WTC11 (cell line): ENCODE data around the gene LENG8. TPM values are rescaled to one million over a fixed set of nuclear protein-coding genes. Genes with fewer than 3 reads are reported as not detected.
A peak's percentile ranks its signal among the peaks of the same experiment; 100 is the strongest.

Experiments used
- ATAC-seq: fragments of 200-7000 bp; cut with Tn5 transposase; 2 replicates; pipeline ENCODE4 v1.10.0; 2021; ENCODE audit warnings: mild to moderate bottlenecking, moderate library complexity
- CTCF ChIA-PET: fragments of 300-600 bp; sonication (Branson Sonifier 250); formaldehyde crosslinking; loops from one replicate; lab custom pipeline; 2021; ENCODE audit warnings: antibody characterized with exemption; lab: Charles Lee
- POLR2A ChIA-PET: fragments of 350-600 bp; sonication (Branson Sonifier 250); formaldehyde crosslinking; loops from one replicate; lab custom pipeline; 2021; ENCODE audit warnings: antibody characterized with exemption; lab: Charles Lee
- DNase-seq: peaks from one replicate; pipeline ENCODE4 v3.0.0; 2021; ENCODE audit warnings: low spot score
- H3K27ac Mint-ChIP-seq: 2 replicates; pipeline ENCODE4 v1.8.0; 2021; ENCODE audit warnings: mixed read lengths
- H3K27me3 Mint-ChIP-seq: 2 replicates; pipeline ENCODE4 v1.8.0; 2021; ENCODE audit warnings: low read depth, mild to moderate bottlenecking, moderate library complexity, mixed read lengths
- H3K36me3 Mint-ChIP-seq: 2 replicates; pipeline ENCODE4 v1.8.0; 2021; ENCODE audit warnings: mixed read lengths
- H3K4me1 Mint-ChIP-seq: 2 replicates; pipeline ENCODE4 v1.8.0; 2022; ENCODE audit warnings: mixed read lengths
- H3K4me3 Mint-ChIP-seq: 2 replicates; pipeline ENCODE4 v1.8.0; 2021; ENCODE audit warnings: mild to moderate bottlenecking, moderate library complexity, mixed read lengths
- H3K9me3 Mint-ChIP-seq: 2 replicates; pipeline ENCODE4 v1.8.0; 2021; ENCODE audit warnings: mixed read lengths
- CDX4 ChIP-seq: fragments of 250-450 bp; sonication (Bioruptor Pico); IDR thresholded peaks from 2 replicates; pipeline ENCODE4 v1.9.0; 2021; ENCODE audit warnings: moderate library complexity, mild to moderate bottlenecking, inconsistent platforms, borderline replicate concordance
- CREM ChIP-seq: sonication (generic); formaldehyde crosslinking; IDR thresholded peaks from 2 replicates; pipeline ENCODE4 v1.8.1; 2022; ENCODE audit warnings: mild to moderate bottlenecking, missing genetic modification reagents, moderate library complexity
- CTCF ChIP-seq: fragments of 200-600 bp; IDR thresholded peaks from 2 replicates; pipeline ENCODE4 v1.8.0; 2022; ENCODE audit warnings: antibody characterized with exemption
- ELF4 ChIP-seq: sonication (generic); formaldehyde crosslinking; IDR thresholded peaks from 2 replicates; pipeline ENCODE4 v1.8.1; 2022; ENCODE audit warnings: low read depth, mild to moderate bottlenecking, moderate library complexity, missing genetic modification reagents
- FOXK1 ChIP-seq: sonication (generic); formaldehyde crosslinking; IDR thresholded peaks from 2 replicates; pipeline ENCODE4 v1.8.0; 2022; ENCODE audit warnings: mild to moderate bottlenecking, moderate library complexity, missing genetic modification reagents
- FOXP1 ChIP-seq: sonication (generic); formaldehyde crosslinking; IDR thresholded peaks from 2 replicates; pipeline ENCODE4 v1.8.0; 2022; ENCODE audit warnings: missing genetic modification reagents, mild to moderate bottlenecking, moderate library complexity, borderline replicate concordance
- HMGA2 ChIP-seq: fragments of 250-450 bp; sonication (Bioruptor Pico); IDR thresholded peaks from 2 replicates; pipeline ENCODE4 v1.4.0; 2021; ENCODE audit warnings: mild to moderate bottlenecking, moderate library complexity
- NR1H2 ChIP-seq: sonication (generic); formaldehyde crosslinking; IDR thresholded peaks from 2 replicates; pipeline ENCODE4 v1.9.0; 2021; ENCODE audit warnings: mild to moderate bottlenecking, moderate library complexity, missing genetic modification reagents
- RORB ChIP-seq: fragments of 250-450 bp; sonication (Bioruptor Pico); IDR thresholded peaks from 2 replicates; pipeline ENCODE4 v1.9.0; 2021; ENCODE audit warnings: mild to moderate bottlenecking
- SMAD3 ChIP-seq: sonication (generic); formaldehyde crosslinking; IDR thresholded peaks from 2 replicates; pipeline ENCODE4 v1.8.0; 2022; ENCODE audit warnings: missing genetic modification reagents, mild to moderate bottlenecking, borderline replicate concordance
- SOX15 ChIP-seq: fragments of 250-450 bp; sonication (Bioruptor Pico); IDR thresholded peaks from 2 replicates; pipeline ENCODE4 v1.9.0; 2021; ENCODE audit warnings: mild to moderate bottlenecking
- SP1 ChIP-seq: sonication (generic); formaldehyde crosslinking; conservative IDR thresholded peaks from 2 replicates; pipeline ENCODE4 v1.8.1; 2022; ENCODE audit warnings: missing genetic modification reagents
- STAT6 ChIP-seq: sonication (generic); formaldehyde crosslinking; conservative IDR thresholded peaks from 2 replicates; pipeline ENCODE4 v1.8.1; 2023; ENCODE audit warnings: mild to moderate bottlenecking, low read depth, missing genetic modification reagents, moderate library complexity
- TCF7 ChIP-seq: sonication (generic); formaldehyde crosslinking; IDR thresholded peaks from 2 replicates; pipeline ENCODE4 v1.8.0; 2022; ENCODE audit warnings: mild to moderate bottlenecking, low read depth, missing genetic modification reagents, moderate library complexity
- ZBTB43 ChIP-seq: sonication (generic); formaldehyde crosslinking; IDR thresholded peaks from 2 replicates; pipeline ENCODE4 v1.8.1; 2023; ENCODE audit warnings: mild to moderate bottlenecking, missing genetic modification reagents
- ZNF138 ChIP-seq: sonication (generic); formaldehyde crosslinking; conservative IDR thresholded peaks from 2 replicates; pipeline ENCODE4 v1.8.1; 2022; ENCODE audit warnings: mild to moderate bottlenecking, moderate library complexity, missing genetic modification reagents
- ZNF219 ChIP-seq: sonication (generic); formaldehyde crosslinking; IDR thresholded peaks from 2 replicates; pipeline ENCODE4 v1.8.0; 2023; ENCODE audit warnings: missing genetic modification reagents, mild to moderate bottlenecking, borderline replicate concordance
- ZNF317 ChIP-seq: sonication (generic); formaldehyde crosslinking; IDR thresholded peaks from 2 replicates; pipeline ENCODE4 v1.8.1; 2023; ENCODE audit warnings: low read depth, mild to moderate bottlenecking, moderate library complexity, missing genetic modification reagents, borderline replicate concordance
- total RNA-seq: library from RNA; stranded (reverse); gene quantifications from 3 replicates; pipeline ENCODE4 v1.2.3, GENCODE V29; 2021
- TF ChIP-seq, protein P1 (sequence below): sonication (generic); formaldehyde crosslinking; IDR thresholded peaks from 2 replicates; pipeline ENCODE4 v1.8.0; 2022; ENCODE audit warnings: mild to moderate bottlenecking, missing genetic modification reagents
- TF ChIP-seq, protein P2 (sequence below): fragments of 250-450 bp; sonication (Bioruptor Pico); conservative IDR thresholded peaks from 2 replicates; pipeline ENCODE4 v1.9.0; 2021; ENCODE audit warnings: mild to moderate bottlenecking

LENG8 gene
- total RNA-seq, 1 experiment from 2014 or later, result 175 TPM

DNA sequence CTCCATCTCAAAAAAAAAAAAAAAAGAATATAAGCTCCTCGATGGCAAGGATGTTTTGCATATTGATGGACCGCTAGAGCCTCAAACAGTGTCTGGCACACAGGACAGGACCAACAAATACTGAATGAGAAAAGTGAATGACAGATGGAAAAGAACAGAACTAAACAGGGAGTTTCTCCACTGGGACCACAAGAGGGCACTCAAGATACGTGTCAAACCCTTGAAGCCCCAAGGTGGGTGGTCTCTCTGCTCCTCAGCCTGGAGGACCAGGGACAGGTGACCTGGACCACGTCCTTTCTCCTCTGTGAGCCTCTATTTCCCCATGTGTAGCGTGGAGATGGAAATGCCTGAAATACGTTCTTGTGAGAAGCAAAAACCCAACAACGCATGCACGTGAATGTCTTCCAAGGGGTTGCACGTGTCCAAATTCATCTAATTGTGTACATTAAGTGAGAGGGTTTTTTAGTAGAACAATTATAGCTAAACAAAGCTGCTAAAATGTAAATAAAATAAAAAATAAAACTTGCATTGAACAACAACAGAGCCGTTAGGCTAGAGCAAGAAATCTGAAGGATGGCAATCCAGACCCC lies 29.8 kb downstream of the LENG8 start:
- H3K4me1 Mint-ChIP-seq, result peaks cover 12% of the 10 kb centered on the region
- H3K9me3 Mint-ChIP-seq, result no peaks in the 10 kb centered on the region
- DNase-seq (peak; percentile 76), ATAC-seq (peak; percentile 70)
- peaks cover 21% of the 10 kb centered on the region for H3K27me3 Mint-ChIP-seq
- ChIA-PET CTCF (interaction anchor here (0.6 to 1.5 kb wide), 6 partner anchors 63 to 890 kb away, joined by 3 to 7 read pairs (median 4); partner anchors contain the start of gene TTYH1), POLR2A (interaction anchor here (0.7 kb wide), 1 partner anchor 1117 kb away, joined by 3 read pairs; no protein-coding TSS in a partner anchor)
- H3K27ac Mint-ChIP-seq, result no peak overlapping the region
- TF ChIP-seq CTCF, result peak; percentile 55; the same call in 1 of the 2 replicates
- TF ChIP-seq, protein P1, sequence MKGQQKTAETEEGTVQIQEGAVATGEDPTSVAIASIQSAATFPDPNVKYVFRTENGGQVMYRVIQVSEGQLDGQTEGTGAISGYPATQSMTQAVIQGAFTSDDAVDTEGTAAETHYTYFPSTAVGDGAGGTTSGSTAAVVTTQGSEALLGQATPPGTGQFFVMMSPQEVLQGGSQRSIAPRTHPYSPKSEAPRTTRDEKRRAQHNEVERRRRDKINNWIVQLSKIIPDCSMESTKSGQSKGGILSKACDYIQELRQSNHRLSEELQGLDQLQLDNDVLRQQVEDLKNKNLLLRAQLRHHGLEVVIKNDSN (CRISPR knock-in tag), result peak; percentile 31; the same call in 1 of the 2 replicates
- no peak for TF ChIP-seq SOX15
- TF ChIP-seq, all 79 proteins: peak for 2
- no peak overlapping the region for H3K4me3 Mint-ChIP-seq
- no peaks in the 10 kb centered on the region for H3K36me3 Mint-ChIP-seq

- ChIA-PET CTCF (interaction anchor here (1.4 kb wide), 1 partner anchor 401 kb away, joined by 5 read pairs; no protein-coding TSS in a partner anchor), POLR2A (no interaction called here)
- H3K4me1 Mint-ChIP-seq, result peaks cover 9% of the 10 kb centered on the region
- H3K4me3 Mint-ChIP-seq, result no peak overlapping the region
- ATAC-seq, result no peak
- no peaks in the 10 kb centered on the region for H3K9me3 Mint-ChIP-seq
- no peak for DNase-seq
- no peak overlapping the region for H3K27ac Mint-ChIP-seq
- TF ChIP-seq ZNF317 (CRISPR knock-in tag) (no peak), RORB (CRISPR knock-in tag) (no peak), SOX15 (no peak), ZBTB43 (no peak), ZNF219 (CRISPR knock-in tag) (no peak), ELF4 (CRISPR knock-in tag) (no peak), SMAD3 (no peak), CDX4 (CRISPR knock-in tag) (no peak), FOXP1 (CRISPR knock-in tag) (no peak), HMGA2 (CRISPR knock-in tag) (no peak), FOXK1 (CRISPR knock-in tag) (no peak), TCF7 (no peak), CREM (CRISPR knock-in tag) (no peak), NR1H2 (CRISPR knock-in tag) (no peak), STAT6 (CRISPR knock-in tag) (no peak), SP1 (CRISPR knock-in tag) (no peak), ZNF138 (CRISPR knock-in tag) (no peak)
- TF ChIP-seq, protein P2, sequence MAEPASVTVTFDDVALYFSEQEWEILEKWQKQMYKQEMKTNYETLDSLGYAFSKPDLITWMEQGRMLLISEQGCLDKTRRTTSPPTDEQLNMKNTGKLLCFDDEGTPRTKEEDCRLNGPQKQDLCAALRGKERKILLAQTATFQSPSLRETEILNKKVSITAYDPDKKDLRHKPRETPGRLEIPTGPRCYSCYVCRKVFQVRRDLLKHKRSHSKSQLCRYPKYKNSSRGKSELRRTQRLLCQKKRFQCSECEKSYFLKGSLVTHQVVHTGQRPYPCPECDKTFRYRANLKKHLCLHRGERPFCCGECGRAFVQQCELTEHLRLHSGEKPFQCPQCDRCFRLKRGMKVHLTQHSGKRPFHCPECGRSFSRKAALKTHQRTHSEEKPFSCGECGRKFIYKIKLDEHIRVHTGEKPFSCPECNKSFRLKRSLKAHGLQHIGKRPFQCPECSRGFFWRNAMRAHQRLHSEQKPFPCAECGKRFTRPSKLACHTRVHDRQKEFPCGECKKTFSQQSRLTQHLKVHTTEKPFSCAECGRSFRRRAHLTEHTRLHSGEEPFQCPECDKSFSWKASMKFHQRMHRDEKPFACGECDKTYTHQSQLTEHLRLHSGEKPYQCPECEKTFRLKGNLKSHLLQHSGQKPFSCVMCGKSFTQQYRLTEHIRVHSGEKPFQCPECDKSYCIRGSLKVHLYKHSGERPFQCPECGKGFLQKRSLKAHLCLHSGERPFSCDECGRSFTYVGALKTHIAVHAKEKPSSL (CRISPR knock-in tag), result no peak
- TF ChIP-seq, protein P1 (CRISPR knock-in tag), result no peak
- H3K27me3 Mint-ChIP-seq, result peaks cover 25% of the 10 kb centered on the region
- H3K36me3 Mint-ChIP-seq, result no peaks in the 10 kb centered on the region
Observed at GRCh38 chr19:54480051-54480450, 31.1 kb downstream of the LENG8 start.
